ENCODE data around the gene SLC25A23. TPM values are rescaled to one million over a fixed set of nuclear protein-coding genes. Genes with fewer than 3 reads are reported as not detected.
"Not testable (repeated sequence)": the region's sequence is repeated elsewhere in the genome, so short reads cannot be mapped to it uniquely, and the experiment has no call there.

SLC25A23 gene
- total RNA-seq, 2 donors from 2014 or later, result 7.8 to 7.9 TPM

DNA sequence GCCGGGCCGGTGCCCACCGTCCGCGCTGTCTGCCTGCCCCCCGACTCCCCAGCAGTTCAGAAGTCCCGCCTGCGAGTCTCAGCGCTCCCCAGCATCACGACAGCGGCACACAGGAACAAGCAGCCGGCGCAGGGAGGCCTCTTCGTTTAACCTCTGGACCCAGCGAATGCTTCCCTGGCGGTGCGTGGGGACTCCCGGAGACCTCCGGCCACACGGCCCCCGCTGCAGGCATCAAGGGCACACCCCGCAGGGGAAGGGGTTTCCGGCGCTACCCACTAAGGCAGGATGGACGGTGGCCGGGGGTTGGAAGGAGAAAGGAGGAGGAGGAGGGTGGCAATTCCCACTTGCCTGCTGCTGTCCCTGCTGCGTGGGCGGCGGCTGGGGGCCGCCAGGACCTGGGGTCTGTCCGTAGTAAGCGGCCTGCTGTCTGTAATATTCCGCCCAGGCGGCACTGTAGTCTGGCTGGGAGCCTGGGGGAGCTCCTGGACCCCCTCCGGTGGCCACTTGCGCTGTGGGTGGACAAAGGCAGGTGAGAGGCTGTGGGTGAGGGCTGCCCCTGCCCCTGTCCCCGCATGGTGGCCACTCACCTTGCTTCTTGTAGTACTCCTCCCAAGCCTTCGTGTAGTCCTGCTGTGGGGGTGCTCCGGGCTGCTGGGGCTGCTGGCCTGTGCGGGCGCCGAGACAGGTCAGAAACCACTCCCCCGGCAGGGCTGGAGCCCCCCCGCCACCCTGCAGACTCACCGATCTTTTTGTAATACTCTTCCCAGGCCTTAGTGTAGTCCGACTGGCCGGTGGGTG lies 44.6 kb downstream of the SLC25A23 start:
- H3K27me3 Mint-ChIP-seq, result no peaks in the 10 kb centered on the region
- no peaks in the 10 kb centered on the region for H3K9me3 Mint-ChIP-seq
- no peak overlapping the region for H3K27ac Mint-ChIP-seq
- H3K36me3 Mint-ChIP-seq (ENCODE audit: low read depth), result peaks cover 72% of the 10 kb centered on the region
- no peaks in the 10 kb centered on the region for H3K4me1 Mint-ChIP-seq
- no peak for ATAC-seq (replicated peaks)
- H3K4me3 Mint-ChIP-seq, result no peak overlapping the region

DNA sequence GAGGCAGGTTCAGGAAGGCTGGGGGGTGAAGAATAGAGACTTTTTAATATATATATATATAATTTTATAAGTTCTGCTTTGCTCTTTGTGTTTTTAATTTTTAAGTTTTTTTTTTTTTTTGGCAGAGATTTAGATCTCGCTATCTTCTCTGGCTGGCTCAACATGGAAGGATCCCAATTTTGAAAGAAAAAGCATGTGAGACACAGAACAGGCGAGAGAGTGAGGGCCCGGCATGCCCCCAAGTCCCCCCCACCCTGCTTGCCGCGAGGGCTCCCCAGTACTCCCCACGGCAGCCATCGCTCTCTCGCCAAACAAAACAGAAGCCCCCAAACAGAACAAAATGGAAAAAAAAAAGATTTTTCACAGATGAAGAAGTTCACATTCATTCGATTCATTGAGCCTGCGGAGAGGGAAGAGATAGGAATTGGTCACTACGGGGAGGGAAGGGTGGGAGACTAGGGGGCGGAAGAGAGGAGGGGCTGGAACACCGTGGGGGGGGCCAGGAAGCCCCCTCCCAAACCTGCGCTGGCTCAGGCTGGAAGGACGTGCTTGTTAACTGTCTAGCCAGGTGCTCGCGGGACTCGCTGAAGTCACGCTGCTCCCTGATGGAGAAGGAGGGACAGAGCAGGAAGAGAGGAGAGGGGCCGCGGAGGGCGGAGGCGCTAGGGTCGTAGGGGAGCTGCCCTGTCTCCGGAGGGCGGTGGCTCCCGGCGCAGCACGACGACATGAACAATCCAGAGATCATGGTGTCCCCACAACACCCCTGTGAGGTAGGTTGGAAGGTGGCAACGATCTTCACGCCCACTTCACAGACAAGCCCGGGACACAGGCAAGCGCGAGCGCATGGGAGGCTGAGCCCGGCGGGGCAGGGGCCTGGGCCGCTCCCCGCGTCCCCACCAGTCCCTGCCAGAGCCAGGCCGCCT lies 45.6 kb downstream of the SLC25A23 start:
- Mint-ChIP-seq H3K4me1 (no peaks in the 10 kb centered on the region), H3K36me3 (ENCODE audit: low read depth) (peaks cover 62% of the 10 kb centered on the region), H3K27me3 (no peaks in the 10 kb centered on the region), H3K4me3 (no peak overlapping the region), H3K27ac (no peak overlapping the region), H3K9me3 (no peaks in the 10 kb centered on the region)
- ATAC-seq (replicated peaks), result no peak

DNA sequence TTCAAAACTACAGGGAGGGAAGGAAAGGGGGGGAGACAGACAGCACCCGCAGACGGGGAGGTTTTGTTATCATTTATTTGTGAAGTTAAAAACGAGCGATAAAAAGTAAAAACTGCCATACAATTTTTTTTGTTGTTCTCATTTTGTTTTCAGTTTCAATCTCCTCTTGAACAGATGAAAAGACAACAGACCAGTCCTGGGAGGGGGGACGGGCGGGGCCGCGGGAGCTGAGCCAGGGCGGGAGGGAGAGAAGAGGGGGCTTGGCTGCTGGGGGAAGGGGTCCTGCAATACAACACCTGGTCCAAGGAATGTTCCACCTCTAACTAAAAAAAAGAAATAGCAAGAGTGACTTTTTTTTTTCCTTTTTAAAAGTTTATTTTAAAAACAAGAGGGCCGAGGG lies 46.3 kb downstream of the SLC25A23 start:
- Mint-ChIP-seq H3K27me3 (no peaks in the 10 kb centered on the region), H3K4me3 (no peak overlapping the region), H3K9me3 (no peaks in the 10 kb centered on the region), H3K4me1 (no peaks in the 10 kb centered on the region), H3K36me3 (ENCODE audit: low read depth) (peaks cover 55% of the 10 kb centered on the region), H3K27ac (no peak overlapping the region)
- no peak for ATAC-seq (replicated peaks)

DNA sequence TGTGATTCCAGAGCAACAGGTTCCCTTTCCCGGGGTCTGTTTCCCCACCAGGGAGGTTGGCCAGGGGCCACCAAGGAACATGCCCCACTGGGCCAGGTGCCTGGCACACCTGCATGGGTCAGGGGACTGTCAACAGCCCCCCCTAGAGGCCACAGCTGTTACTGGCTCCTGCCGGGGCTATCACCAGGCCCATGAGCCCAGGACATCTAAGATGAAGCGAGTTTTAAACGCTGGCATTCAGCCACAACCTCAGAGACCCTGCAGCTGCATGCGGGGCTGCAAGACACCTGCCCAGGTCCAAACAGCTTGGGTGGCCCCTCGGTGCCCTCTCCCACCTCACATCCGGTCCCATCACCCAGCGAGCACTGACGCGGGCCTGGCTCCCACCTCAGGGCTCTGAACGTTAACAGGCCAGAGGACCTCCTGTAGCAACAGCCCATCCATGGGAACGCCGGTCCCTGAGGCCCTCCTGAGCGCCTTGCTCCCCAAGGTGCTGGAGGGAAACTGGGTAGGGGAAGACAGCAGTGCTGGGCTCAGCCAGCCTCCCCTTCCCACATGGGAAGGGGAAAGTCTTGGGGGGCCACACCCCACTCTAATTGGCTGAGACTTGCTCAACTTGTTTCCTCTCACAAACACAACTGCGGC lies 47.0 kb downstream of the SLC25A23 start:
- Mint-ChIP-seq H3K9me3 (no peaks in the 10 kb centered on the region), H3K36me3 (ENCODE audit: low read depth) (peaks cover 49% of the 10 kb centered on the region), H3K4me1 (no peaks in the 10 kb centered on the region), H3K4me3 (no peak overlapping the region), H3K27me3 (no peaks in the 10 kb centered on the region), H3K27ac (no peak overlapping the region)
- peak; percentile 80 for ATAC-seq (replicated peaks)

DNA sequence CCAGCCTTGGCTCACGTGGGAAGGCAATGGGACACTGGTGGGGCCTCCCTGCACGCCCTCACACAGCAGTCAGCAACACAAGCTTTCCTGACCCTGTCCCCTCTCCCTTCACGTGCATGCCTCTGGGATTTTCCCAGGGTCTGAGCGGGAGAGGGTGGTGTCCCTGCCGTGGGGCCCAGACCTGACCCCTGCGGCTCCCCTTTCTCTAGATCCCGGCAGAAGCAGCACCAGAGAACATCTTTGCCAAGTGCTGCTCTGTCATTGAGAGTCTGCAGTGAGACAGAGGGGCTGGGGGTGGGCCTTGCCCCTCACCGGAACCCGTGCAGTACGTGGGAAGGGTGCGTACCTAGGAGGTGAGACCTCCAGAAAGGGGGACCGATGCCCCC lies 47.5 kb downstream of the SLC25A23 start:
- no peaks in the 10 kb centered on the region for H3K27me3 Mint-ChIP-seq
- H3K27ac Mint-ChIP-seq, result no peak overlapping the region
- no peak overlapping the region for H3K4me3 Mint-ChIP-seq
- H3K36me3 Mint-ChIP-seq (ENCODE audit: low read depth), result peaks cover 44% of the 10 kb centered on the region
- ATAC-seq (replicated peaks), result peak; percentile 8
- H3K4me1 Mint-ChIP-seq, result no peaks in the 10 kb centered on the region
- no peaks in the 10 kb centered on the region for H3K9me3 Mint-ChIP-seq

DNA sequence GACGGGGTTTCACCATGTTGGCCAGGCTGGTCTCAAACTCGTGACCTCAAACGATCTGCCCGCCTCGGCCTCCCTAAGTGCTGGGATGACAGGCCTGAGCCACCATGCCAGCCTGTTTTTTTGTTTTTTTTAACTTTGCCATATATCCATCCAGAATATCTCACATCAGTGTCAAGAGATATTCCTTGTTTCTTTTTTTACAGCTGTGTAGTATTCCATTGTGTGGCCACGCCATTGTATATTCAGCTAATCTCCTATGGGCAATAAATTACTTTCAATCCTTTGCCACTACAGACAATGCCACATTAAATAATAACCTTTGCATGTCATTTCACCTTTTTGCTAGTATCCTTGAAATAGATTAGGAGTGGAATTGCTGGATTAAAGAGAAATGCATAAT lies 50.2 kb downstream of the SLC25A23 start:
- Mint-ChIP-seq H3K4me1 (no peaks in the 10 kb centered on the region), H3K9me3 (no peaks in the 10 kb centered on the region), H3K27me3 (no peaks in the 10 kb centered on the region), H3K4me3 (no peak overlapping the region), H3K27ac (no peak overlapping the region), H3K36me3 (ENCODE audit: low read depth) (peaks cover 18% of the 10 kb centered on the region)
- ATAC-seq (replicated peaks), result no peak

DNA sequence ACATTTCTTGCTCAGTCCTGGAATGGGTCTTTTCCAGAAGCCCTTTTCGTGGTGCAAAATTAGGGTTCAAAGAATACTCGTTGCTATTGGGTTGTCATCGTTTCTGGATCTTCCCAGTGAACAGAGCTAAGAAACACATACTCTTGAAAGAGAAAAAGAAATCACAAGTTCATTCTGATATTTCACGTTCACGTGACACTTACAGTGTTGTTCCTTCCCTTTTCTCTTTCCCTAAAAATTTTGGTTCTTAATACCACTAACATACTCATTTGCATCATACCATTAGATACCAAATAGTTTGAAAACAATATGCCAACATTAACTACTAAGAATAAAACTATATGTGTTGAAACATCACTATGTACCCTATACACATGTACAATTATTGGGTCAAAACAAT lies 53.2 kb downstream of the SLC25A23 start:
- H3K27me3 Mint-ChIP-seq, result no peaks in the 10 kb centered on the region
- no peak overlapping the region for H3K4me3 Mint-ChIP-seq
- no peaks in the 10 kb centered on the region for H3K4me1 Mint-ChIP-seq
- no peaks in the 10 kb centered on the region for H3K9me3 Mint-ChIP-seq
- ATAC-seq (replicated peaks), result no peak
- no peaks in the 10 kb centered on the region for H3K36me3 Mint-ChIP-seq (ENCODE audit: low read depth)
- no peak overlapping the region for H3K27ac Mint-ChIP-seq

DNA sequence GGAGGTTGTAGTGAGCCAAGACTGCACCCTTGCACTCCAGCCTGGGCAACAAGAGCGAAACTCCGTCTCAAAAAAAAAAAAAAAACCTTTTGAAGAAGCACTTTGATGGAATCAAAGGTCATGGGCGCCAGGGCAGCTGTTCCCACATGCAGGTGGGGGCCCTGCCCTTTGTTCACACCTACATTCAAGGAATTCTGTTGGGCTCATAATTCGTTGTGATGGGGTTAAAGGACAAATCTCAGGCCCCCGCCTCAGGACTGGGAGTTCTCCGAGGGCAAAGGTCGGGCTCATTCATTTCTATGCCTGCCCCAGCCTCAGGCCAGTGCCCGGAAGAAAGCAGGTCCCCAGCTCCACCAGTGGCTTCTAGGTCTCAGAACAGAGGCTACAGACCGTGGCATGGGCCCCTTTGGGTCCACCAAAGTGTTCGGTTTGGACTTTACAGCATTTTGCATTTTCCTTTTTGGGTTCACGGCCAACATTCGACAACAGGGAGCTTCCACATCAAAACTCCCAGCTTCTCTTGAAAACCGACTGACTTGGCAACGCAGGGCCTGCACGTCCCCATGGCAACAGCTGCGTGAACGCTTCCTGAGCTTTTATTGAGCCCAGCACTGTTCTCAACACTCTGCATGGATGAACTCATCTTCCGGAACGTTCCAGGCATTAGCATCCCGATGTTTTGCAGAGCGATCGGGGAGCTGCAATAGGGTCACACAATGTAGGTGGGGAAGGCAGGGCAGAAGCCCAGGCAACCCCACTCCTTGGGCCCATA lies 56.6 kb downstream of the SLC25A23 start:
- Mint-ChIP-seq H3K27me3 (no peaks in the 10 kb centered on the region), H3K4me1 (no peaks in the 10 kb centered on the region), H3K9me3 (no peaks in the 10 kb centered on the region), H3K4me3 (no peak overlapping the region), H3K27ac (no peak overlapping the region), H3K36me3 (ENCODE audit: low read depth) (no peaks in the 10 kb centered on the region)
- ATAC-seq (replicated peaks), result no peak

DNA sequence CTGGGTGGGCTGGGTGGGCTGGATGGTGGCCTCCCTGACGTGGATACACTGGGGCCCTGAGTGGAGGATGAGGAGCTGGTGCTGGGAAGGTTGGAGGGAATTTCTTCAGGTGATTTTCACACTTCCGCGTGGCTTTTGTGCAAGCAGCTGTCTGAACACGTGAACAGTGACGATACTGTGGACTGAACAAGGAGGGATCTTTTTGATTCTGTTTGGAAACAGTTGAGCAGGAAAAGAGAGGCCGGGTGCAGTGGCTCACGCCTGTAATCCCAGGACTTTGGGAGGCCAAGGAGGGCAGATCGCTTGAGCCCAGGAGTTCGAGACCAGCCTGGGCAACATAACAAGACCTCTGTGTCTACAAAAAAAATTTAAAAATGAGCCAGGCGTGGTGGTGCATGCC lies 57.5 kb downstream of the SLC25A23 start:
- no peaks in the 10 kb centered on the region for H3K36me3 Mint-ChIP-seq (ENCODE audit: low read depth)
- H3K27ac Mint-ChIP-seq, result no peak overlapping the region
- no peaks in the 10 kb centered on the region for H3K27me3 Mint-ChIP-seq
- no peak overlapping the region for H3K4me3 Mint-ChIP-seq
- no peak for ATAC-seq (replicated peaks)
- H3K9me3 Mint-ChIP-seq, result no peaks in the 10 kb centered on the region
- no peaks in the 10 kb centered on the region for H3K4me1 Mint-ChIP-seq

DNA sequence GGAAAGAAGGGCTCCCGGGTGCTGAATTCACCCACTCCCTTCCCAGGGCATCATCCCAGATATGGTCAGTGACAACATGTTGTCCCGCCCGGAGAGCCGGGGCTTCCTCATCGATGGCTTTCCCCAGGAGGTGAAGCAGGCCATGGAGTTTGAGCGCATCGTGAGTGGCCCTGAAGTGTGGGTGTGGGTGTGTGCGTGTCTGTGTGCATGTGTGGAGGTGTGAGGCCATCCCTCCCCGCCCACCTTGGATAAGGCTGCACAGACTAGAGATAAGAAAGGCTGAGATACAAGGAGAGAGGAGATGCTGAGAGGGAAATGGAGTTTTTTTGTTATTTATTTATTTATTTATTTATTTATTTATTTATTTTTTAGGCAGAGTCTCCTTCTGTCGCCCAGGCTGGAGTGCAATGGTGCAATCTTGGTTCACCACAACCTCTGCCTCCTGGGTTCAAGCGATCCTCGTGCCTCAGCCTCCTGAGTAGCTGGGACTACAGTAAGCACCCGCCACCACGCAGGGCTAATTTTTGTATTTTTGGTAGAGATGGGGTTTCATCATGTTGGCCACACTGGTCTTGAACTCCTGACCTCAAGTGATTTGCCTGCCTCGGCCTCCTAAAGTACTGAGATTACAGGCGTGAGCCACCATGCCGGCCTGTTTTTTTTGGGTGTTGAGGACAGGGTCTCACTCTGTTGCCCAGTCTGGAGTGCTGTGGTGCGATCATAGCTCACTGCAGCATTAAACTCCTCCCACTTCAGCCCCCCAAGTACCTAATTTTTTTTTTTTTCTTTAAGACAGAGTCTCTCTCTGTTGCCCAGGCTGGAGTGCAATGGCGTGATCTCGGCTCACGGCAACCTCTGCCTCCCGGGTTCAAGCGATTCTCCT lies 59.3 kb downstream of the SLC25A23 start:
- H3K27ac Mint-ChIP-seq; H3K27me3 Mint-ChIP-seq; H3K36me3 Mint-ChIP-seq (ENCODE audit: low read depth); H3K9me3 Mint-ChIP-seq; H3K4me3 Mint-ChIP-seq; H3K4me1 Mint-ChIP-seq; ATAC-seq (replicated peaks): not testable (repeated sequence)

DNA sequence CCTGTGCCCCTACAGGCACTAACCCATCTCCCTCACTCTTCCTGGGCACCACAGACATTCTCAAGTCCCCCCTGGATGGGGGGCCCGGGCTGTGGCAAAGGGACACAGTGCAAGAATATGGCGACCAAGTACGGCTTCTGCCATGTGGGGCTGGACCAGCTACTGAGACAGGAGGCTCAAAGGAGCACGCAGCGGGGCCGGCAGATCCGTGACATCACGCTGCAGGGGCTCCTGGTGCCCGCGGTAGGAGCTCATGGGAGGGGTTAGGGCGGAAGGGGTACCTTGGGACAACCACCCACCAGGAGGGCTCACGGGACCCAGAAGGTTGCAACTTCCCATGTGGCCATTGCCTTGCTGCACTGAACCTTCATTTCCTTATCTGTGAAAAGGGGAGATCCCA lies 63.3 kb downstream of the SLC25A23 start:
- H3K4me3 Mint-ChIP-seq, result no peak overlapping the region
- peaks cover 19% of the 10 kb centered on the region for H3K36me3 Mint-ChIP-seq (ENCODE audit: low read depth)
- H3K27ac Mint-ChIP-seq, result no peak overlapping the region
- H3K27me3 Mint-ChIP-seq, result no peaks in the 10 kb centered on the region
- no peaks in the 10 kb centered on the region for H3K9me3 Mint-ChIP-seq
- no peak for ATAC-seq (replicated peaks)
- H3K4me1 Mint-ChIP-seq, result peaks cover 14% of the 10 kb centered on the region

DNA sequence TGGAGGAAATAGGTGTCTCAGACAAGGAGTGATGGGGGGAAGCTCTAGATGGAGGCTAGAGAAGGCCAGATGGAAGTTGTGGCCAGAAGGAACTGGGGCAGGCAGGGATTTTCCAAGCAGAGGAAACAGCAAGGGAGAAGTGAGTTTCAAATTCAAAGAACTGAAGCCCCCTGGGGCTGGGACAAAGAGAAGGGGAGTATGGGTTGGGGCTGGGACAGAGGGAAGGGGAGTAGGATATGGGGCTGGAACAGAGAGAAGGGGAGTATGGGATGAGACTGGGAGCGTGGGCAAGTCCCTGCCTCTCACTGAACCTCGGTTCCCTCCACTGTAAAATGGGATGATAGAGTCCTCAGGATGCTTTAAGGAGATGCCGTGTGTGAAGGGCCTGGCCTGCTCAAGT lies 64.8 kb downstream of the SLC25A23 start:
- Mint-ChIP-seq H3K36me3 (ENCODE audit: low read depth) (peaks cover 34% of the 10 kb centered on the region), H3K27me3 (no peaks in the 10 kb centered on the region), H3K4me3 (peak overlapping the region; percentile 90), H3K9me3 (no peaks in the 10 kb centered on the region), H3K27ac (peak overlapping the region; percentile 99), H3K4me1 (peaks cover 19% of the 10 kb centered on the region)
- no peak for ATAC-seq (replicated peaks)

DNA sequence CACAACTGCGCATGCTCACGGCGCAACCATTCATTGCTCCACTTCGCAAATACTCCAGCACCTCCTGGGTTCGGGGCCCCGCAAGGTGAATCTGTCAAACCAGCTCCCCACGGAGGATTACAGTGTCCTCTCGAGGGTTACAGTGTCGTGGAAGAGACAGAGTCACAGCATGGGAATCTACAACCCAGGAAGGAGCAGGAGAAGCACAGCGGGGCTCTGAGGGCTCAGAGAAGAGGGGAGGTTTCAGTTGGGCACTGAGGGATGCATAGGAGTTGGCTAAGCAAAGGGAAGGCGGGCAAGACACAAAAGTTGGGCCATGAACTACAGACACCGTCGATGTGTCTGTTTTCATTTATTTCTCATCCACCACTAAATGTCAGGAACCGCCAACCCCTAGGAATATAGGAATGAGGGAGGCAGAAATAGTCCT lies 65.6 kb downstream of the SLC25A23 start:
- Mint-ChIP-seq H3K9me3 (no peaks in the 10 kb centered on the region), H3K27ac (peak overlapping the region; percentile 99), H3K27me3 (no peaks in the 10 kb centered on the region), H3K4me1 (peaks cover 19% of the 10 kb centered on the region), H3K36me3 (ENCODE audit: low read depth) (peaks cover 42% of the 10 kb centered on the region), H3K4me3 (peak overlapping the region; percentile 90)
- no peak for ATAC-seq (replicated peaks)

Data from activated T-helper 17 cell treated with anti-CD3 and anti-CD28 coated beads, Interleukin-2, amount 50 U/mL, for 72 hours (primary cell).